OCI-LY7 (cell line): Measurements from ENCODE around the gene LHPP. TPM values are rescaled to one million over a fixed set of nuclear protein-coding genes. Genes with fewer than 3 reads are reported as not detected.

Source experiments
- BruUV-seq: library from RNA; stranded (reverse); fragments of 400-500 nt; replicated peaks from 2 replicates; lab custom pipeline; 2021; lab: Mats Ljungman, UMichigan
- CTCF ChIA-PET: fragments of 300-600 bp; sonication (Branson Sonifier 250); formaldehyde crosslinking; loops from one replicate; lab custom pipeline; 2022; ENCODE audit warnings: antibody characterized with exemption; ENCODE audit not compliant: unreplicated experiment; lab: Charles Lee
- POLR2A ChIA-PET: fragments of 300-600 bp; sonication (Branson Sonifier 250); formaldehyde crosslinking; loops from one replicate; lab custom pipeline; 2022; ENCODE audit warnings: antibody characterized with exemption; lab: Charles Lee
- DNase-seq: peaks from one replicate; pipeline ENCODE4 v3.0.0-alpha.2; 2015; ENCODE audit warnings: low spot score
- H2AFZ ChIP-seq: fragments of 200-600 bp; sonication (generic), shearing (Covaris generic); 2 replicates; pipeline ENCODE4 v1.6.1; 2014; ENCODE audit warnings: mild to moderate bottlenecking, antibody characterized with exemption, low read length, moderate library complexity
- H3K27ac ChIP-seq: fragments of 200-600 bp; sonication (generic); 2 replicates; pipeline ENCODE4 v1.5.1; 2014; ENCODE audit warnings: mixed run types, low read depth, mild to moderate bottlenecking, moderate library complexity, low read length, inconsistent platforms; ENCODE audit not compliant: poor library complexity, severe bottlenecking
- H3K36me3 ChIP-seq: fragments of 200-600 bp; sonication (generic); 2 replicates; pipeline ENCODE4 v1.6.1; 2014; ENCODE audit warnings: mild to moderate bottlenecking, antibody characterized with exemption, low read length, moderate library complexity, mixed read lengths; ENCODE audit not compliant: insufficient read depth
- H3K4me1 ChIP-seq: fragments of 200-600 bp; sonication (generic); 2 replicates; pipeline ENCODE4 v1.5.1; 2014; ENCODE audit warnings: mild to moderate bottlenecking, low read length; ENCODE audit not compliant: insufficient read depth, poor library complexity, severe bottlenecking
- H3K4me2 ChIP-seq: fragments of 200-600 bp; sonication (generic); 2 replicates; pipeline ENCODE4 v1.6.1; 2014; ENCODE audit warnings: mild to moderate bottlenecking, low read length
- H3K4me3 ChIP-seq: fragments of 200-600 bp; sonication (generic); 2 replicates; pipeline ENCODE4 v1.5.1; 2014; ENCODE audit warnings: mild to moderate bottlenecking, low read depth, low read length; ENCODE audit not compliant: poor library complexity, severe bottlenecking
- H3K79me2 ChIP-seq: fragments of 200-600 bp; sonication (generic); 2 replicates; pipeline ENCODE4 v1.6.1; 2016; ENCODE audit warnings: low read depth, mild to moderate bottlenecking, low read length, moderate library complexity, mixed read lengths; ENCODE audit not compliant: insufficient read depth
- H3K9me2 ChIP-seq: fragments of 200-600 bp; sonication (generic); 2 replicates; pipeline ENCODE4 v1.6.1; 2016; ENCODE audit warnings: mild to moderate bottlenecking, low read length, mixed read lengths; ENCODE audit not compliant: insufficient read depth
- H3K9me3 ChIP-seq: fragments of 200-600 bp; sonication (generic); 2 replicates; pipeline ENCODE4 v1.6.1; 2014; ENCODE audit warnings: mild to moderate bottlenecking, mixed run types, low read length, mixed read lengths
- H4K20me1 ChIP-seq: fragments of 200-600 bp; sonication (generic); 2 replicates; pipeline ENCODE4 v1.6.1; 2014; ENCODE audit warnings: mild to moderate bottlenecking, antibody characterized with exemption, low read length, moderate library complexity, mixed read lengths; ENCODE audit not compliant: insufficient read depth
- CTCF ChIP-seq: fragments of 200-600 bp; sonication (generic); conservative IDR thresholded peaks from 2 replicates; pipeline ENCODE4 v1.5.1; 2014; ENCODE audit warnings: mild to moderate bottlenecking, antibody characterized with exemption, low read length, moderate library complexity, mixed read lengths
- EZH2phosphoT487 ChIP-seq: fragments of 200-600 bp; sonication (generic); IDR thresholded peaks from 2 replicates; pipeline ENCODE4 v1.6.1; 2018; ENCODE audit warnings: low read depth, borderline replicate concordance, mild to moderate bottlenecking, mixed run types, antibody characterized with exemption, low read length, moderate library complexity, mixed read lengths
- intact Hi-C: fragments of 100-400 bp; cut with micrococcal nuclease; formaldehyde crosslinking; loops from one replicate; pipeline ENCODE4 v1.10.0; 2022; ENCODE audit not compliant: unreplicated experiment
- total RNA-seq, 2 experiments: library from RNA; depleted of rRNA in 1 of 2; stranded (reverse); fragments of >200 nt in 1 of 2; shearing (Covaris generic) in 1 of 2; gene quantifications; 2 replicates each; pipeline ENCODE4 v1.2.3, GENCODE V29; 2014 to 2022

LHPP gene
- total RNA-seq, 2 experiments from 2014 or later, result 30.3 to 65.2 TPM

DNA sequence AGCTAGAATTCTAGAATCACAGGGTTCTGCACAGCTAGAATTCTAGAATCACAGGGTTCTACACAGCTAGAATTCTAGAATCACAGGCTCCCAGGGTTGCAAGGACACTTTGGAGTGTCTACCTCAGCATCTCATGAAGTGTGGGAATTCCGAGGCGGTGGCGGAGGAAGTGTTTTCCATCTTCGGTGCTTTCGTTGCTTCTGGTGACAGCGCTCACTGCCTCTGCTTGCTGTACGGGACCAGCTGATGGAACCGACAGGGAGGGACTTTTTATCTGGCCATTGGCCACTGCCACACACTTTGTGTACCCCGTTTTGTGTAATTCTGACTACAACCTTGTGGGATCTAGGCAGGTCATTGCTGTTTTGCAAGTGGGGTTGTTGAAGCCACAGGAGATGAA, 29.5 kb downstream of the LHPP start:
- POLR2A ChIA-PET, result no interaction called here
- CTCF ChIA-PET, result no interaction called here
- no peaks in the 10 kb centered on the region for H4K20me1 ChIP-seq
- peaks cover 9% of the 10 kb centered on the region for H3K36me3 ChIP-seq
- H3K9me2 ChIP-seq, result no peaks in the 10 kb centered on the region
- peaks cover 12% of the 10 kb centered on the region for H3K9me3 ChIP-seq
- H3K27ac ChIP-seq, result no peak overlapping the region
- H3K4me2 ChIP-seq, result no peak overlapping the region
- intact Hi-C loops, result no loop called here
- H3K4me1 ChIP-seq, result peaks cover 10% of the 10 kb centered on the region
- TF ChIP-seq CTCF (no peak), EZH2phosphoT487 (no peak)
- DNase-seq, result no peak
- no TSS peak for BruUV-seq
- no peaks in the 10 kb centered on the region for H3K79me2 ChIP-seq
- no peak overlapping the region for H3K4me3 ChIP-seq
- no peak overlapping the region for H2AFZ ChIP-seq

GRCh38 chr10:124492266-124492665, 30.6 kb downstream of the LHPP start:
- Histone ChIP-seq H3K9me3 (peaks cover 2% of the 10 kb centered on the region; the same call in 1 of the 2 replicates), H4K20me1 (no peaks in the 10 kb centered on the region), H3K4me2 (no peak overlapping the region), H2AFZ (no peak overlapping the region), H3K9me2 (no peaks in the 10 kb centered on the region), H3K27ac (no peak overlapping the region), H3K4me1 (peaks cover 10% of the 10 kb centered on the region), H3K4me3 (no peak overlapping the region), H3K36me3 (no peaks in the 10 kb centered on the region; the same call in 1 of the 2 replicates), H3K79me2 (no peaks in the 10 kb centered on the region)
- TF ChIP-seq CTCF (no peak), EZH2phosphoT487 (no peak)
- no peak for DNase-seq
- ChIA-PET CTCF (no interaction called here), POLR2A (no interaction called here)
- BruUV-seq, result no TSS peak
- intact Hi-C loops, result no loop called here

GRCh38 chr10:124493214-124493882, 31.7 kb downstream of the LHPP start:
- H3K79me2 ChIP-seq, result no peaks in the 10 kb centered on the region
- intact Hi-C loops, result no loop called here
- H3K4me1 ChIP-seq, result peaks cover 9% of the 10 kb centered on the region
- DNase-seq, result no peak
- H3K4me3 ChIP-seq, result no peak overlapping the region
- H2AFZ ChIP-seq, result no peak overlapping the region
- TF ChIP-seq CTCF, result no peak
- no peak for TF ChIP-seq EZH2phosphoT487
- H3K36me3 ChIP-seq, result no peaks in the 10 kb centered on the region
- BruUV-seq, result no TSS peak
- no peaks in the 10 kb centered on the region for H4K20me1 ChIP-seq
- ChIA-PET POLR2A (interaction anchor here (0.6 to 0.7 kb wide), 4 partner anchors 10 to 1337 kb away, joined by 3 to 4 read pairs (median 3); no protein-coding TSS in a partner anchor), CTCF (no interaction called here)
- H3K9me3 ChIP-seq, result no peaks in the 10 kb centered on the region
- no peak overlapping the region for H3K27ac ChIP-seq
- no peak overlapping the region for H3K4me2 ChIP-seq
- no peaks in the 10 kb centered on the region for H3K9me2 ChIP-seq
